HG02763 (cell line): ENCODE results near the gene PARVB.

Experiments
- ATAC-seq: cut with Tn5 transposase; IDR thresholded peaks from one replicate; pipeline ENCODE4 v1.9.1; 2021; ENCODE audit warnings: mild to moderate bottlenecking, moderate library complexity; ENCODE audit not compliant: unreplicated experiment

The PARVB gene

GRCh38 chr22:44154436-44154942, 130.4 kb downstream of the PARVB start:
- no peak for ATAC-seq

GRCh38 chr22:44155115-44155514, 131.0 kb downstream of the PARVB start:
- no peak for ATAC-seq

GRCh38 chr22:44157916-44158618, 134.0 kb downstream of the PARVB start:
- ATAC-seq = no peak

- ATAC-seq = no peak
These were observed 134.7 kb downstream of the PARVB start for GRCh38 chr22:44158816-44159215.

- no peak for ATAC-seq
These were observed 135.1 kb downstream of the PARVB start for GRCh38 chr22:44159221-44159620.

- ATAC-seq = no peak
These were observed 135.7 kb downstream of the PARVB start for GRCh38 chr22:44159811-44160210.

- no peak for ATAC-seq
These were observed 136.3 kb downstream of the PARVB start for GRCh38 chr22:44160421-44160820.

GRCh38 chr22:44161673-44162072, 137.6 kb downstream of the PARVB start:
- no peak for ATAC-seq

- no peak for ATAC-seq
These were observed 138.9 kb downstream of the PARVB start for GRCh38 chr22:44162960-44163359.

GRCh38 chr22:44163536-44163935, 139.4 kb downstream of the PARVB start:
- ATAC-seq = no peak

GRCh38 chr22:44164031-44164430, 139.9 kb downstream of the PARVB start:
- no peak for ATAC-seq

GRCh38 chr22:44165286-44165874, 141.3 kb downstream of the PARVB start:
- ATAC-seq = no peak

GRCh38 chr22:44166498-44167276, 142.6 kb downstream of the PARVB start:
- ATAC-seq = no peak

- no peak for ATAC-seq
These were observed 143.4 kb downstream of the PARVB start for GRCh38 chr22:44167501-44167900.

- ATAC-seq = no peak
These were observed 144.1 kb downstream of the PARVB start for GRCh38 chr22:44168206-44168605.

GRCh38 chr22:44170470-44170869, 146.4 kb downstream of the PARVB start:
- ATAC-seq = no peak

- ATAC-seq = no peak
These were observed 147.5 kb downstream of the PARVB start for GRCh38 chr22:44171561-44171960.

GRCh38 chr22:44172370-44173108, 148.4 kb downstream of the PARVB start:
- ATAC-seq = no peak

- no peak for ATAC-seq
These were observed 149.1 kb downstream of the PARVB start for GRCh38 chr22:44173154-44173553.

- ATAC-seq = no peak
These were observed 151.6 kb downstream of the PARVB start for GRCh38 chr22:44175676-44176075.
